Endothelial cell of hepatic sinusoid (primary cell): ENCODE data around the gene TXNRD1.

Experiments
- in situ Hi-C: cut with HindIII; loops from 2 replicates; pipeline ENCODE4 v1.10.0; 2017; ENCODE audit warnings: low sequenced_read_pairs

Gene TXNRD1

GRCh38 chr12:104296718-104297117 is 81.1 kb downstream of the TXNRD1 start:
- in situ Hi-C loops: no loop called here

- in situ Hi-C loops: no loop called here
Measured at GRCh38 chr12:104297477-104298113, 82.0 kb downstream of the TXNRD1 start.

- in situ Hi-C loops: no loop called here
Measured at GRCh38 chr12:104299842-104300481, 84.4 kb downstream of the TXNRD1 start.

GRCh38 chr12:104303538-104304151 is 88.1 kb downstream of the TXNRD1 start, which contains the start of gene EID3:
Gene EID3, plus strand, starts transcription at chr12:104303739. Its CDS starts 196 bp downstream, at chr12:104303935.
- in situ Hi-C loops: no loop called here

GRCh38 chr12:104304261-104305009 is 88.9 kb downstream of the TXNRD1 start:
- in situ Hi-C loops: loop anchor here (5.0 kb wide), 1 partner anchor 38 kb away; no protein-coding TSS in a partner anchor

GRCh38 chr12:104305349-104305748 is 89.8 kb downstream of the TXNRD1 start:
- in situ Hi-C loops: loop anchor here (5.0 kb wide), 1 partner anchor 37 kb away; no protein-coding TSS in a partner anchor

GRCh38 chr12:104306376-104306775 is 90.8 kb downstream of the TXNRD1 start:
- in situ Hi-C loops: loop anchor here (5.0 kb wide), 1 partner anchor 36 kb away; no protein-coding TSS in a partner anchor

GRCh38 chr12:104306943-104307654 is 91.5 kb downstream of the TXNRD1 start:
- in situ Hi-C loops: loop anchor here (5.0 kb wide), 1 partner anchor 35 kb away; no protein-coding TSS in a partner anchor

GRCh38 chr12:104307655-104308000 is 92.0 kb downstream of the TXNRD1 start:
- in situ Hi-C loops: loop anchor here (5.0 kb wide), 1 partner anchor 35 kb away; no protein-coding TSS in a partner anchor

GRCh38 chr12:104309446-104309993 is 93.9 kb downstream of the TXNRD1 start:
- in situ Hi-C loops: loop anchor here (5.0 kb wide), 1 partner anchor 33 kb away; no protein-coding TSS in a partner anchor

GRCh38 chr12:104310751-104311633 is 95.4 kb downstream of the TXNRD1 start:
- in situ Hi-C loops: no loop called here

GRCh38 chr12:104312202-104312601 is 96.6 kb downstream of the TXNRD1 start:
- in situ Hi-C loops: no loop called here

- in situ Hi-C loops: no loop called here
Measured at GRCh38 chr12:104312654-104313053, 97.1 kb downstream of the TXNRD1 start.

- in situ Hi-C loops: no loop called here
Measured at GRCh38 chr12:104313568-104314241, 98.1 kb downstream of the TXNRD1 start.

GRCh38 chr12:104314242-104314614 is 98.6 kb downstream of the TXNRD1 start:
- in situ Hi-C loops: no loop called here

GRCh38 chr12:104315326-104316224 is 100.0 kb downstream of the TXNRD1 start:
- in situ Hi-C loops: no loop called here

- in situ Hi-C loops: no loop called here
Measured at GRCh38 chr12:104316936-104317335, 101.4 kb downstream of the TXNRD1 start.
